ENCODE data around the gene SDF4.
"Not testable (repeated sequence)": the region's sequence is repeated elsewhere in the genome, so short reads cannot be mapped to it uniquely, and the experiment has no call there.

The SDF4 gene

DNA sequence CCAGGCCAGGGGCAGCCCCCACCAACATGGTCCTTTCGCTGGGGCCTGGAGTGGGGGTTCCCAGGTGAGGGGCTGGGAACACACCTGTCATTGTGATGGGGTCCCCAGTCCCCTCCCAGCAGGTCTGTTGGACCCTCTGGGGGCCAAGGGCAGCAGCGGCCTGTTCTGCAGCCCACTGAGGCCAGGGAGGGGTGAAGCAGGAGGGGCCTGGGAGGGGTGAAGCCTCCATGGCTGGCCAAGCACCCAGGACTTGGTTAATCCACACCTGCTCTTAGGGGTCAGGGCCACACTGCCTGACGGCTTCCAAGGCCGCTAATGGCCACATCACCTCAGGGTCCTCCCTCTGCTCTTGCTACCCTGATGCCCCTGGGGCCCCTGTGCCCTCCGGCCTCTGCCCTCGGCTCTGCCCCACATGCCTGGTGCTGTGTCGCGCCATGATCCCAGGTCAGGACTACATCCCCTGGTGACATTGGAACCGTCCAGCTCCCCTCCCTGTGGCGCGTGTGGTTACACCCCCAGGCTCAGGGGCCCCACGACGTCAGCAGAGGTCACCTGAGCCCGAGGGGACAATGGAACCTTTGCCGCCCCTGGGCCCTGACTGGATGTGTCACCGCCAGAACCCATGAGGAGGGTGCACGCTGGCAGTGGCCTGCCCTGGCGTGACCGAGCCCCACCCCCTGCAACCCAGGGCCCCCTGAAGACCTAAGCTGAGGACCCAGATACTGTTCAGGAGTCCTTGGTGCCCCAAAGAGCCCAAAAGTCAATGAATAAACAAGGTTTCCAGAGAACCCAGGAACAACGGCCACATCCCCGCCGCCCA lies 32.5 kb downstream of the SDF4 start:
- no peak for DNase-seq (ENCODE audit: low spot score)

DNA sequence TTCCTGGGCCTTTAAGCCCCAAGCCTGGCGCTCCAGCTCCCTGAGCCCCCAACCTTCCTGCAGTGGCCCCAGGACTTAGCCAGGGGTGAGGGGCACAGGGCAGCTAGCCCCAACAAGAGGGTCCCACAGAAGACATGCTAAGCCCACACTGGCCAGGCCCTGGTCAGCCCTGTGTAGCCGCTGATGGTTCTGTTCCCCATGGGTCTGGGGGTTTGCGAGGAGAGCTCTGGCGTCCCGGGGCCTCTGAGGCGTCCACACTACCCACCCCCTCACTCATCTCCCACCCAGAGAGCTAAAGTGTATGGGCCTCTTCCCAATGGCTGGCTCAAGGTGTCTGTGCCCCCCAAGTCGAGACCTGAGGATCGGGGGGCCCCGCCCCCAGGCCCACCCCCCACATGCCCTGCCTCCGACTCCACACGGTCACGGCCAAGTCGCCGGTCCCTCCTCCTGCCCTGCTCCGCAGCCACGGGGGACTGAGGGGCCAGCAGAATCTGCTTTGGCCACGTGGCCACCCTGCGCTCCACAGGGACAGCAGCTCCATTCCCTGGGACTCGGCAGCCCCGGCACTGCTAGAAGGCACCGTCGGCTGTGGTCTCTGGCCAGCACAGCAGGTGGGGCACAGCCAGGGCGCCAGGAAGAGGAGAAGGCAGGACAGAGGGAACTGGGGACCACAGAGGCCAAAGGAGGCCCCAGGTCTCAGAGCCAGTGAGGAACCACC lies 33.2 kb downstream of the SDF4 start:
- DNase-seq (ENCODE audit: low spot score): no peak

DNA sequence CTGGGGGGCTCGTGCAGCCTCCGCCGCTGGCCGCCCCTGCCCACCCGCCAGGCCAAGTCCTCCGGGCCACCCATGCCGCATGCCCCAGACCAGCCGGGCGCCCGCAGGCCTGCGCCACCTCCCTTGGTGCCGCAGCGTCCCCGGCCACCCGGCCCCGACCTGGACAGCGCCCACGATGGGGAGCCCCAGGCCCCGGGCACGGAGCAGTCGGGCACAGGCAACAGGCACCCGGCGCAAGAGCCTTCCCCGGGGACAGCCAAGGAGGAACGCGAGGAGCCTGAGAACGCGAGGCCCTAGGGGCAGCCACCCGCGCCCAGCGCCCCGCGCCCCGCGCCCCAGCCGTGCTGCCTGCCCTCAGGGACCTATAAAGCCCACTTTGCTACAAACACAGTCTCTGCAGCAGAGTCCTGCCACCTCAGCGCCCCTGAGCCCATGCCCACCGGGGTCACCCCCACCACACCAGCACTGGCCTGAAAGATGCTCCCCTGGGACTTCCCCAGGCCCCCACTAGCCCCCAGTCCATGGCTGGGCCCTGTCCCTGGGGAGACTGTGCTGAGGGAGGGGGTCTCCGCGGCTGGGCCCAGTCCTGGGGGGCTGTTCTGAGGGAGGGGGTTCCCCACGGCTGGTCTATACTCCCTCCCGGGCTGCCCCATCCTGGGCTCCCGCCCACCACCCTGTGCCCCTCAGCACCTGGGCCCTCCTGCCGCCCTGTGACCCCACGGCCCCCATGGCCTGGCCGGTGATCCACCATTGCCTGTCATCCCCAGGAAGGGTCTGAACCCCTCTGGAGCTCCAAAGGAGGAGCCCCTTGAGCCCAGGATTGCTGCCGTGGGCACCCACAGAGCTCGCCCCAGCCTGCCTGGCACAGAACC lies 34.0 kb downstream of the SDF4 start:
- DNase-seq (ENCODE audit: low spot score): no peak

DNA sequence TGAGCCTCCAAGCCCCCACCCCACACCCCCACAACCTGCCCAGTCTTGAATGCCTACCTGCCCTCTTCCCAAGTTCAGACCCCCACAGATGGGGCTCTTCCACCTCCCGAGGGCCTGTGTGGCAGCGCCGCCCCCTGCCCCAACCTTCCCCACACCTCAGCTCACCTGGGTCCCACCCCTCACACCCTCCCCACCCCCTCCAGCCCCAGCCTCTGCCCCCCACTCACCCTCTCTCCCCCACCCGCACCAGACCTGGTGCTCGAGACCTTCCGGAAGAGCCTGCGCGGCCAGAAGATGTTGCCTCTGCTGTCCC lies 34.7 kb downstream of the SDF4 start:
- no peak for DNase-seq (ENCODE audit: low spot score)

DNA sequence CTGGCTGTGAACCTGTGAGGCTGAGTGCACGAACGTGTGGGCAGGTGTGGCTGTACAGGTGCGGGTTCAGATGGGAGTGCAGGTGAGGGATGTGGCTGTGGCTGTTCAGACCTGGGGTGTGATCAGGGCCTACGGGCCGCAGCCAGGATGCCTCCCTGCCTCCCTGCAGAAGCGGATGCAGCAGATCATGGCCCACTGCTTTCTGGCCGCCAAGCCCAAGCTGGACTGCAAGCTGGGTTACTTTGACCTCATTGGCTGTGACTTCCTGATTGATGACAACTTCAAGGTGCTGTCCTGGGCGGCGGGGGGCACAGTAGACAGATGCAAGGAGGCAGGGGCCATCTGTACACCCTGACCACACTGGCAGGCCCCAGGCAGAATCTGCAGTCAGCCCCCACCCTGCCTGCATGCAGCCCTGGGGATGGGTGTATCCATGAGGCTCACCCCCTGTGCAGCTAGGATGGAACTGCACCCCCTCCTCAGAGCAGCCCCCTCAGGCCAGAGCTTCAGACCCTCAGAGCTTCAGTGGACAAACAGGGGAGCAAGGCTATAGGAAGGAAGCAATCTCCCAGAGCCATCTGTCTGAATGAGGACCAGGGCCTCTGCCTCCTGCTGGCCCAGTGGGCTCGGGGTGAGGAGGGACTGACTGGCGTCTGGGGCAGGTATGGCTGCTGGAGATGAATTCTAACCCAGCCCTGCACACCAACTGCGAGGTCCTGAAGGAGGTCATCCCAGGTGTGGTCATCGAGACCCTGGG lies 35.2 kb downstream of the SDF4 start:
- no peak for DNase-seq (ENCODE audit: low spot score)

DNA sequence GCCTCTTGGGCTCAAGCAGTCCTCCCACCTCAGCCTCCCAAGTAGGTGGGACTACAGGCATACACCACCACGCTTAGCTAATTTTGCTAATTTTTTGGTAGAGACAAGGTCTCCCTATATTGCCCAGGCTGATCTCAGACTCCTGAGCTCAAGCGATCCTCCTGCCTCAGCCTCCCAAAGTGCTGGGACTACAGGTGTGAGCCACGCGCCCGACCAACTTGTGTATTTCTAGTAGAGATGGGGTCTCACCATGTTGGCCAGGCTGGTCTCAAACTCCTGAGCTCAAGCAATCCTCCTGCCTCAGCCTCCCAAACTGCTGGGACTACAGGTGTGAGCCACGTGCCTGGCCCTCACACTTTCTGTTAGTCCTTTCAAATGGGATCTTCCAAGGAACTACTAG lies 36.1 kb downstream of the SDF4 start:
- DNase-seq (ENCODE audit: low spot score): not testable (repeated sequence)

DNA sequence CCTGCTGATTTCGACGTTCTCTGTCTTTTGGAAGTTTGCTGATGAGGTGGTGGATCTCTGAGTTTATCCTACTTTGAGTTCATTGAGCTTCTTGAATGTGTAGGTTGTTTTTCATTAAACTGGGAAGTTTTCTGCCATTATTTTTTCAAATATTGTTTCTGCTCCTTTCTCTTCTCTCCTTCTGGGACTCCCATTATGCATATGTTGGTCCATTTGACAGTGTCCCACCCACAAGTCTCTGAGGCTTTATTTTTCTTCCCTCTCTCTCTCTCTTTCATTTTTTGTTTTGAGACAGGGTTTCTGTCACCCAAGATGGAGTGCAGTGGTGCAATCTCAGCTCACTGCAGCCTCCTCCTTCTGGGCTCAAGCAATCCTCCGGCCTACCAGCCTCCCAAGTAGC lies 37.1 kb downstream of the SDF4 start:
- DNase-seq (ENCODE audit: low spot score): no peak

DNA sequence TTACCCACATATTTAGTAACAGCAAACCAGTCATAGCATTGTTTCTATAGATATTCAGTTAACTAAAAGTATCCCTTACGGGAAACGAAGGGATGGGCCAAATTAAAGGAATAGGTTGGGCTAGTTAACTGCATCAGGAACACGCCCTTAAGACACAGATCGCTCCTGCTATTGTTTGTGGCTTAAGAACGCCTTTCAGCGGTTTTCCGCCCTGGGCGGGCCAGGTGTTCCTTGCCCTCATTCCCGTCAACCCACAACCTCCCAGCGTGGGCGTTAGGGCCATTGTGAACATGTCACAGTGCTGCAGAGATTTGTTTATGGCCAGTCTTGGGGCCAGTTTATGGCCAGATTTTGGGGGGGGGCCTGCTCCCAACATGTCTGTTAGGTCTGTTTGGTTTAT lies 40.1 kb downstream of the SDF4 start:
- DNase-seq (ENCODE audit: low spot score): no peak

DNA sequence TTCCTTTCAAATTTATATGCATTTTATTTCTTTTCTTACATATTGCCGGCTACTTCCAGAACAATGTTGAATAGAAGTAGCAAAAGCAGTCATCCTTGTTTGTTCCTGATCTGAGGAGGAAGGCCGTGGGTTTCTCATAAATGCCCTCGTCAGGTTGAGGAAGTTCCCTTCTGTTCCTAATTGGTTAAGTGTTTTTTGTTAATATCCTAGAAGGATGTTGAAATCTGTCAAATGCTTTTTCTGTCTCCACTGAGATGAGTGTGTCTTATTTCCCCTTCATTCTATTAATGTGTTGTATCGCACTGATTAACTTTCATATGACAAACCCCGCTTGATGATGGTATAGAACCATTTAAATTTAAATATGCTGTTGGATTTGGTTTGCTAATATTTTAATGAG lies 42.7 kb downstream of the SDF4 start:
- no peak for DNase-seq (ENCODE audit: low spot score)

DNA sequence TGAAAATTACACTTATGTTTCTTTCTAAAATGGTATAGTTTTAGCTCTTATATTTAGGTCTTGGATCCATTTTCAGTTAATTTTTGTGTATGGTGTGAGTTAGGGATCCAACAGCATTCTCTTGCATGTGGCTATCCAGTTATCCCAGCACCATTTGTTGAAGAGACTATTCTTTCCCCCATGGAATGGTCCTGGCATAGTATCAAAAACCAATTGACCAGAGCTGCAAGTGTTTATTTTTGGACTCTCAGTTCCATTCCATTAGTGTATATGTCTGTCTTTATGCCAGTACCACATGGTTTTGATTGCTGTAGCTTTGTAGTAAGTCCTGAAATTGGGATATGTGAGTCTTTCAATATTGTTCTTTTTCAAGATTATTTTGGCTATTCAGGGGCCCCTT lies 43.9 kb downstream of the SDF4 start:
- DNase-seq (ENCODE audit: low spot score): no peak

DNA sequence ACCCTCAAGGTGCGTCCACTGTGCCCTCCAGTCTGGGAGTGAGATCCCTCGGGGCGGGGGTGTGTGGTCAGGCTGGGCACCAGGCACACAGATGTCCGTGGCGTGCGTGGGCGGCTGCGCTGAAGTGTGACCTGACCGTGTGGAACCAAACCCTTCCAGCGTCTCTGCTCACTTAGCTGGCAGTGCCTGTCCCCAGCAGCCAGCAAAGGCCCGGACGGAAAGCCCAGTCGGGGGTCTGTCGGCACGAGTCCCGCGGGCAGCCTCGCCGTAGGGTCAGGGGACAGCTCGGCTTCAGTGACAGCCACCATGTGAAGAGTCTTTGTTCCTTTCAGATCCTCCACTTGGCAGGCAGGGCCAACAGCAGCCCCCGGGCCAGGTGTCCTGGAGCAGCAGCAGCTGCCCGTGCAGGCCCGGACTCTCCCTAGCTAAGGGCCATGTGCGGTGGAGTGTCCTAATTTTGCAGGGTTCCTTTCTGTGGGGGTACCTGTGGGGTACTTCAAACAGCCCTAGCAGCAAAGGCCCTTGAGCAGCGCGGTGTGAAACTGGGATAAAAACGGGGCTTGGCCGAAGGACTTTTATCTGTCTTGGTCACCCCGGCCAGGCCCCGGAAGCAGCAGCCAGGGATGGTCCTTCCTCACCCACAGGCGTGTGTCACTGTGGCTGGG lies 46.6 kb downstream of the SDF4 start:
- no peak for DNase-seq (ENCODE audit: low spot score)

DNA sequence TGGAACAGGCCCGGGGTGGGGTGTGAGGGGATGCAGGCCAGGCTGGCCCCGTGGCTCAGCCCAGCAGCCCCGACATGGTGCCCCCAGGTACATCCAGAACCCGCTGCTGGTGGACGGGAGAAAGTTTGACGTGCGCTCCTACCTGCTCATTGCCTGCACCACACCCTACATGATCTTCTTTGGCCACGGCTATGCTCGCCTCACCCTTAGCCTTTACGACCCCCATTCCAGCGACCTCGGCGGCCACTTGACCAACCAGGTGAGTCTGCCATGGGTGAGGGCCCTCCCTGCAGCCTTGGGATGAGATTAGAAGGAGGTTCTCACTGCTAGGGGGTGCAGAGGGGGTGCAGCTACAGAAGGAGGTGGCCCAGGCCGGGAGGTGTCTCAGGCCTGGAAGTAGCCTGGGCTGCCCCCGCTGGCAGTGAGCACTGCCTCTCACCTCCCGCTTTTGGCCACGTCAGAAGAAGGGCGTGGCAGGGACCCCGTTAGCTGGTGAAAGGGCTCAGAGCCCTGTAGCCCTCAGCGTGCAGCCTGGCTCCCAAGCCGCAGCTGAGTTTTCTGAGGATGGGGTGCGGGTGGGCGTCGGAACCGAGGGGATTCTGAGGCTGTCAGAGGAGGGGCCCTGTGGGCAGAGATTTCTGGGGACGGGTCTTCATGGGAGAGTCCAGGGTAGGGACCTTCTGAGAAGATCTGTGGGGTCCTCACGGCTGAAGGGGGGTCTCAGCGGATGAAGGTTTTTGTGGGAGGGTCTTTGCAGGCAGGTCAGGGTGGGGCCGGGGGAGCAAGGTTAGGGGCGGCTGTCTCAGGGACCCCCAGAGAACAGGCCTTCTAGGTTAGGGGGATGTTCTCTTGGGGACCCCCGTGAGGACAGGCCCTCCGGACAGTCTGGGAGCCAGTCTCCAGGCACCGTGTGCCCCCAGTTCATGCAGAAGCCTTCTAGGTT lies 47.7 kb downstream of the SDF4 start:
- DNase-seq (ENCODE audit: low spot score): no peak

DNA sequence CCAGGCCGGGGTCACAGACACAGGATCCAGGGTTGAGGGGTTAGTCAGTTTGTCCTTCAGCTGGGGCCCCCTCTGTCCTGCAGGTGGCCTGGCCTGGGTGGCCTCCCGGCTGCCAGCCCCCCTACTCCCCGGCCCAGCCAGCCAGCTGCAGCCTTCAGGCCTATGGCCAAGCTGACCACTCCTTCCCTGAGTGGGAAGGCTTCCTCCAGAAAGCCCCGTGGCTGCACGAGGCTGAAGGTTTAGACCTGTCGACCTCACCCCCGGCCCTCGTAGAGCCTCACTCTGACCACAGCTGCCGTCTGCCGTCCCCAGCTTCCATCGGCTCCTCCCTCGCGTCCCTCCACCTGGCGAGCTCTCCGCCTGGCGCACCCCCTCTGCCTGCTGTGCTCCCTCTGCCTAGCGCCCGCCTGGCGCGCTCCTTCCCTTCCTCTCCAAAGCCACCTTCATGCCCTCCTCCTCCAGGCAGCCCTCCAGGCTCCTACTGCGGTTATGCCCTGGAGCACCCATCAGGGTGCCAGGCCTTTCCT lies 48.5 kb downstream of the SDF4 start:
- DNase-seq (ENCODE audit: low spot score): no peak

DNA sequence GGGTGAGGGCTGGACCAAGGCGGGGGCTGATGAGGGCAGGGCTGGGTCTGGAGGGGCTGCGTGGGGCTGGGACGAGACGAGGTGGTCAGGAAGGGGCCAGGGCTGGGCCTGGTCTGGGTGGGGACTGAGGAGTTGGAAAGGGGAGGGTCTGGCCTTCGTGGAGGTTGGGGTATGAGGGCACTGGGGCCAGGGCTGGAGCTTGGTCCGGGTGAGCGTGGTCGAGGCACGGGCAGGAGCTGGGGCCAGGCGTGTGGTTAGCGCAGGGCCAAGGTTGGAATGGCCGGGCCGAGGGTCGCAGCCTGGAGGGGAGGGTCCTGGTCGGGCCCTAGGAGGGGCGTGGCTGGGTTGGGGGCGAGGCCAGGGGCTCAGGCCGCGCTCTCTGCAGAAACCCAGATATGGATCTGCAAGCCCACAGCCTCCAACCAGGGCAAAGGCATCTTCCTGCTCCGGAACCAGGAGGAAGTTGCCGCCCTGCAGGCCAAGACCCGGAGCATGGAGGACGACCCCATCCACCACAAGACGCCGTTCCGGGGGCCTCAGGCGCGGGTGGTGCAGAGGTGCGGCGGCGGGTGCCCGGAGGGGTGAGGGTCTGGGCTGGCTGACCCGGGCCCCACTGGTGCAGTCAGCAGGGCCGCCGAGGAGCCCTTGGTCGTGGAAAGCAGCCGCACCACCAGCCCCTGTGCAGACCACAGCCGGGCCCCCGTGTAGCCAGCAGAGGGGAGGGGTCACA lies 49.1 kb downstream of the SDF4 start:
- DNase-seq (ENCODE audit: low spot score): no peak

DNA sequence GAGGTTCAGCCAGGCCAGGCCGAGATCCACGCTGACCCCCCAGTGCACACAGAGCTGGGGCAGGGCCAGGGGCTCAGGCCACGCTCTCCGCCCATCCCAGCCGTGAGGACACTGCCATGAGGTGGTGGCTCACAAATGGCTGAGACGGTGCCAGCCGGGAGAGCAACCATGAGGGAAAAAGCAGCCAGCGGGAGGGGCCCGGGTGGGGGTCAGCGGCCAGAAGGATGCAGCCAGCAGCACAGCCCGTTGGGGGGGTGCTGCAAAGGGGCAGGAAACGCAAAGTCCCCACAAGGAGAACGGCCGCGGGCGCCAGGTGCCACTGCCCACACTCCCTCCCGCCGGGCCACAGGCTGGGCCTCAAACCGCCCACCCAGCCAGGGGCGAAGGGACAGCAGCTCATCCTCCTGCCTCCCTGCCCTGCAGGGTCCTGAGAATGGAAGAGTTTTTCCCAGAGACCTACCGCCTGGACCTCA lies 49.8 kb downstream of the SDF4 start:
- no peak for DNase-seq (ENCODE audit: low spot score)

DNA sequence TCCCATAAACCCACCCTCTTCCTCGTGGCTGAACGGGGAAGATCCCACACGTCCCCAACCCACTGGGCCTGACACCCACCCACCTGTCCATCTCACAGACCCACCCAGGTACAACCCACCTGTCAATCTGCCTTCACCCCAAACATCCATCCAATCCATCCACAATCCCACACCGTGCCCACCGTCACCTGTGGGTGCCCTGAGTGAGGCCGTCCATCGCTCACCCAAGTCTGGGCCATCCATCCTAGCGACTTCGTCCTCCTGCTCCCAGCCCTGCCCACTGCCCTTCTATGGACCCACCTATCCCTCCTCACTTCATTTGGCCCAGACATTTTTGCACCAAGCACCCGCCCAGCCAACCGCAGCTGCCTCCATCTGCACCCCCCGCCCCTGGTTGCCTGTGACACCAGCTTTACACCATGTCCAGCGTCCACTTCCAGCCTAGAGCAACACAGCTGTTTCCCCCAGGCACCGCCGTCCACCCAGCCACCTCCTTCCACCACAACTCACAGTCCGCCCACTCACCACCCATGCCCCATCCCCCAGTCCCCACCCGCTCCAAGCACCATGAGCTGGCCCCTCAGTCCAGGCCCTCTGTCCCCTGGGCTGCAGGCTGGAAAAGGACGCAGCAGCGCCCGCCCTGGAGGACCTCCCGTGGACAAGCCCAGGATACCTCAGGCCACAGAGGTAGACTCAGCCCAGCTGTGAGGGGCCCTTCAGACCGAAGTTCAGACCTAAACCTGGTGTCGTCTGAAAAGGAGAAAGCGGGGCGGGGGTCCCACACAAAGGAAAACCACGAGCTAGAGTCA lies 50.5 kb downstream of the SDF4 start:
- no peak for DNase-seq (ENCODE audit: low spot score)

DNA sequence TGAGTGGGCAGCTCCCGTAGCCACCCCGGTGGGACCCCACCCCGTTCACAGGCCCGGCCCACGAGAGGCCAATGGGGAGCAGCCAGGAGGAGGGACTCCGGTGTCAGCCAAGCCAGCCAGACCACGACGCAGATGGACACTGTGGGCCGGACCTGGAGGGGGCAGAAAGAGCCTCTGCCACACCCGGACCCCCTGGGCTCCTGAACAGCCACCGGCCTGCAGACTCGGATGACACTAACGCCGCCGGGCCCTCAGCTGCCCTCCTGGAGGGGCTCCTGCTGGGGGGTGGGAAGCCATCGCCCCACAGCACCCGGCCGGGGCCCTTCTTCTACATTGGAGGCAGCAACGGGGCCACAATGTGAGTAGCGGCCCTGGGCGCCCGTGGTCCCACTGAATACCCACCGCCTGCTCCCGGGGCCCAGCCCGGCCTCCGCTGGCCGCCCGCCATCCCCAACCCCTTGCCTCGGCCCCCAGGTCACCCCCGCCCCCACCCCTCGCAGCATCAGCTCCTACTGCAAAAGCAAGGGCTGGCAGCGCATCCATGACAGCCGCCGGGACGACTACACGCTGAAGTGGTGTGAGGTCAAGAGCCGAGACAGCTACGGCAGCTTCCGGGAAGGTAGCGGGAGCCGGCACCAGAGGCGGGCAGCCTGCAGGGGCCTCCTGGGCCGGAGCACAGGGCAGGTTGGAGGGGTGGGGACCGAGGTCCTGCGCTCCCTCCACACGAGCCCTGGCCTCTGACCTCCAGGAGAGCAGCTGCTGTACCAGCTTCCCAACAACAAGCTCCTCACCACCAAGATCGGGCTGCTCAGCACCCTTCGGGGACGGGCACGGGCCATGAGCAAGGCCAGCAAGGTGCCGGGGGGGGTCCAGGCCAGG lies 51.6 kb downstream of the SDF4 start:
- DNase-seq (ENCODE audit: low spot score): no peak
